Activated naive CD4-positive, alpha-beta T cell (primary cell): ENCODE data around the gene GNPTG.
A peak's percentile ranks its signal among the peaks of the same experiment; 100 is the strongest.

Source experiments
- DNase-seq, 4 experiments: peaks; one replicate each; lab custom pipeline; 2025; lab: John Stamatoyannopoulos, UW

Gene GNPTG

DNA sequence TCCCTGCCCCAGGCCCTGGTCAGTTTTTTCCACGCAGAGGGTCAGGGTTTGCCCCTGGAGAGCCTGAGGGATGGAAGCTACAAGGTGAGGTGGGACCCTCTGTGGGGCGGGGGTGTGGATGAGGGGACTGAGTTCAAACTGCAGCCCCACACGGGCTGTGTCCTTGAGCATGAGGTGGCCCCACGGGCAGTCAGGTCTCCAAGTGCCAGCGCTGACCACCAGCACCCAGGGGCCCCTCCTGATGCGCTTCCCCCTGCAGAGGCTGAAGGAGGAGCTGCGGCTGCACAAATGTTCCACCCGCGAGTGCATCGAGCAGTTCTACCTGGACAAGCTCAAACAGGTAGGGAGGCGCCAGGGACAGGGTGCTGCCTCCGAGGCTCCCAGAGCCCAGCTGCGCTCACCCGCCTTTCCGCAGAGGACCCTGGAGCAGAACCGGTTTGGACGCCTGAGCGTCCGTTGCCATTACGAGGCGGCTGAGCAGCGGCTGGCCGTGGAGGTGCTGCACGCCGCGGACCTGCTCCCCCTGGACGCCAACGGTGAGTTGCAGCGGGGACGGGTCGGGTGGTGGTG is 4.4 kb upstream of the GNPTG start:
- no peak for DNase-seq

DNA sequence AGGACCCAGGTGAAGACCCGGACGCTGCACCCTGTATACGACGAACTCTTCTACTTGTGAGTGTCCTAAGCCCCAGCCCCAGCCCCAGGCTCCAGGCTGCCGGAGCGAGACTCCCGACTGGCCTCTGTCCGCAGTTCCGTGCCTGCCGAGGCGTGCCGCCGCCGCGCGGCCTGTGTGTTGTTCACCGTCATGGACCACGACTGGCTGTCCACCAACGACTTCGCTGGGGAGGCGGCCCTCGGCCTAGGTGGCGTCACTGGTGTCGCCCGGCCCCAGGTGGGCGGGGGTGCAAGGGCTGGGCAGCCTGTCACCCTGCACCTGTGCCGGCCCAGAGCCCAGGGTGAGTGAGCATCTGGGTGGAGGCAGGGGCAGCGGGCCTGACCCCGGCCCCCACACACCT is 3.8 kb upstream of the GNPTG start:
- DNase-seq, result no peak

DNA sequence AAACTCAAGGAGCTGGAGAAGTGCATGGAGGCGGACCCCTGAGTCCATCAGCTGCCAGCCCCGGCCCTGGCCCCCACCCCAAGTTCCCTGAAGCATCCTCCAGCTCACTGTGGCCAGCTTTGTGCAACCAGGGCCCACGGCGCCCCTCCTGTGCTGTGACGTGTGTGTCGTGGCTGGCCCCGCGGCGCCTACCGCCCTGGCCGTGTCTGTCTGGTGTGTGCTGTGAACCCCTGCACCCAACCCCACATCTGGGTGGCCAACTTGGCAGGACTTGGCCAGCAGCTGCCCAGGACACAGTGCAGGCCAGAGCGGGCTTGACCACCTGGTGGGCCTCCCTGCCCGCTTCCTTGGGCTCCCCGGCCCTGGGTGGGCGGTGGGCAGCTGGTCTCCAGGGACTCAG is 3.3 kb upstream of the GNPTG start:
- DNase-seq, result no peak

DNA sequence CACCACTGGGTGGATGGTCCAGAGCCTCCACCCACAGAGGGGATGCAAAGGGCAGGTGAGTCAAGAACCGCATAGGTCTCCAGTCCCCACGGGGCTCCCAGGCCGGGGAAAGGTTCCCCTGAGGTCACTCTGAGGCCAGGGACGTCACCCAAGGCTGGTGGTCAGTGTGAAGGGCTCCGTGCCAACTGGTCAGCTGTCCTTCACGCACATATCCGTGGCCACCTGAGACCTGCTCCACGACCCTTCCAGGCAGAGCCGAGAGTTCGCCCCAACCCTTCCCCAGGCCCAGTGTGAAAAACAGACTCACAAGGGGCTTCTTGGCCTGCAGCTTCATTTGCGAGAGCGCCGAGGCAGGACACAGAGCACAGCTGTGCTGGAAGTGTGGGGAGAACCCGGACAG is 2.8 kb upstream of the GNPTG start:
- no peak for DNase-seq

DNA sequence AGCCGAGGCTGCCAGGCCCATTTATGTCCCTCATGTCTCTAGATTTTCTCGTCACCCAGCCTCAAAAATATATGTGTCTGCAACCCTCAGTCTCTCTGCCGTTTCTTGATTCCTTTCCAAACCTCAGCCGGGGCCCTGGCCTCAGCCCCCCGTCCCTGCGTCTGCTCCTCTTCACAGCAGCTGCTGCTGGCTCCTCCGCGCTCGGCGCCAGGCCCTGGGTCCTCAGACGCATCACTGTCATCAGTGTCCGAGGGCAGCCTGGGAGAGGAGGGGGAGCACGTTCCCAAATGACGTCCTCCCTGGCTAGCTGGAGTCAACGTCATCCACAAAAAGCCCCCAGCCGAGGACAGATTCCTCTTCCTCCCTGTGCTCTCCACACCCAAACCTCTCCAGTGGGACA is 2.4 kb upstream of the GNPTG start:
- no peak for DNase-seq

DNA sequence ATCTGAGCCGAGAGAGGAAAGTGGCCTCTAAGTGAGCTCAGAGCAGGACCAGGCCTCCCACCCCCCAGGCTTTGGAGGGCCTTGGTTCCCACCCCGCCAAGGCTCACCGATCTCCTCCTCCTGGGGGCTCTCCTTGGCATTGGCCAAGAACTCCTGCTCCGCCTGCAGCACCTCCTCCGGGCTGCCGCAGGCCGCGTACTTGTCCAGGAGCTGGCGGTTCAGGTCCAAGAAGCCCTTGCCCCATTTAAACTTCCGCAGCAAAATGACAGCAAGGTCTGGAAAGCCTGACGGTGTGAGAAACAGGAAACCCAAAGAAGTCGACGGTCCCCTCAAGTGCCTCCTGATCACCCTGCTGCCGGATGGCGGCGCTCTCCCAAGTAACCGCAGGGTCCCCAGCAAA is 1.8 kb upstream of the GNPTG start:
- no peak for DNase-seq

DNA sequence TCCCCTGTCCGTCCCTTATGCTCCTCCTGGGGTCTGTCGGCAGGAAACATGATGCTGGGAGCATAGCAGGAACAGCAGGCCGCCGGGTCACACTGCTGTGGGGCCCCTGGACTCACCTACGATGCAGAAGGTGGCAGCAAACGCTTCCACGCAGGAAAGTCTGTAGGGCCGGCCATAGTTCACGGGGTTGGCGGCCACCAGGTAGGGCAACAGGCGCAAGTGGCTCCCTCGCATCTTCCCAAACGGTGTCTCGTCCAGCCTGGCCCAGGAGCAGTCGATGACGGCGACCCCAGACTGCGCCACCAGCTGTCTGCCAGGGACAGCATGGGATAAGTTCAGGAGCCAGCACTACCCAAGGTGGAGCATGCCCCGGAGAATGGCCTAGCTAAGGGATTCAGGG is 1.0 kb upstream of the GNPTG start:
- no peak for DNase-seq

DNA sequence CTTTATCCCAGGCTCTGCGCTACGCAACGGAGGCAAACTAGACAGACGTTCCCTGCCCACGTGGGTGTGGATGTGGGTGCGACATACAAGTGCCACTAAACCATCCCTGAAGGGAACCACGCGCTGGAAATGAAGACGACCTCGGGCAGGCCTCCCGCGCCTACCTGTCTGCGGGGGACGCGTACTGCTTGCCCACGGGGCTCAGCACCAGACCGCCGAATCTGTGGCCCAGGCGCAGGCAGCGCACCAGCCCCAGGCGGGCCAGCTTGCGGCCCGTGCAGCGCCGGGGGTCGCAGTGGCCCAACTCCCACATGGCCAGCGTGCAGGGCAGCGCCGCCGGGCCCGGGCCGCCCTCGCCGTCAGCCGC is 533 bp upstream of the GNPTG start:
- no peak for DNase-seq

DNA sequence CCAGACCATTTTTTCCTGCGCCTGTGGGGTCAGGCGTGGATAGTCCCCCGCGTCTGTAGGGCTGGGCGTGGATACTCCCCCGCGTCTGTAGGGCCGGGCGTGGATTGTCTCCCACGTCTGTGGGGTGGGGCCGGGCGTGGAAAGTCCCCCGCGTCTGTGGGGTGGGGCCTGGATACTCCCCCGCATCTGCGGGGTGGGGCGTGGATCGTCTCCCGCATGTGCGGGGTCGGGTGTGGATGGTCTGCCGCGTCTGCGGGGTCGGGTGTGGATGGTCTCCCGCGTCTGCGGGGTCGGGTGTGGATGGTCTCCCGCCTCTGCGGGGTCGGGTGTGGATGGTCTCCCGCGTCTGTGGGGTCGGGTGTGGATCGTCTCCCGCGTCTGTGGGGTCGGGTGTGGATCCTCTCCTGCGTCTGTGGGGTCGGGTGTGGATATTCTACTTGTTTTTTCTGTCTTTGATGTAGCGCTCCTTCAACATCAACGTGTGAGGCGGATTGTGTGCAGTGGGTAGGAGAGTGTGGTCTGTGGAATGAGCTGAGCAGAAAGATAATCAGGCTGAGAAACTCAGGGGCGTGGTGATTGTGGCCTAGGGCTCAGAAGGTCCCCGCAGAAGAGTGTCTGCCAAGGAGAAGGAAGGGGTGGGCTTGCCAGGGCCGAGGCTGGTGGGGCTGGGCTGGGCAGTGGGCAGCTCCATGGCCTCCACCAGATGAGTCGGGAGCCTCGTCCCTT is 3.2 kb downstream of the GNPTG start:
- DNase-seq, result no peak

DNA sequence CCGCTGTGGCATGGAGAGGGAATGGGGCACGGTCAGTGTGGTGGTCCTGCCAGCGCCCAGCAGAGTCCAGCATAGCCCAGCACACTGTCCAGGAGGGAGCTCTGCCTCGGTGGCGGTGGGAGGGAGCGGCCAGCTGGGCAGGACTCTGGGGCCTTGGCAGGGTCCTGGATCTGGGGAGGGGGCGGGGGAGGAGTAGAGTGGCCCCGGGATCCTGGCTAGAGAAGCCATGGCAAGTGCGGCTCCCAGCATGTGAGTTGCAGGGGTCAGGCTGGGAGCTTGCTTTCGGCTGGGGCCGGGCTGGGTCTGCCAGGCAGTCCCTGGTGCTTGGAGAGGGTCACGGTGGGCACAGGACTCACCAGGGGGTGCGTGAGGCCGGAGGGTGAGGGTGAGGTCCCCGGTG is 3.9 kb downstream of the GNPTG start:
- no peak for DNase-seq

DNA sequence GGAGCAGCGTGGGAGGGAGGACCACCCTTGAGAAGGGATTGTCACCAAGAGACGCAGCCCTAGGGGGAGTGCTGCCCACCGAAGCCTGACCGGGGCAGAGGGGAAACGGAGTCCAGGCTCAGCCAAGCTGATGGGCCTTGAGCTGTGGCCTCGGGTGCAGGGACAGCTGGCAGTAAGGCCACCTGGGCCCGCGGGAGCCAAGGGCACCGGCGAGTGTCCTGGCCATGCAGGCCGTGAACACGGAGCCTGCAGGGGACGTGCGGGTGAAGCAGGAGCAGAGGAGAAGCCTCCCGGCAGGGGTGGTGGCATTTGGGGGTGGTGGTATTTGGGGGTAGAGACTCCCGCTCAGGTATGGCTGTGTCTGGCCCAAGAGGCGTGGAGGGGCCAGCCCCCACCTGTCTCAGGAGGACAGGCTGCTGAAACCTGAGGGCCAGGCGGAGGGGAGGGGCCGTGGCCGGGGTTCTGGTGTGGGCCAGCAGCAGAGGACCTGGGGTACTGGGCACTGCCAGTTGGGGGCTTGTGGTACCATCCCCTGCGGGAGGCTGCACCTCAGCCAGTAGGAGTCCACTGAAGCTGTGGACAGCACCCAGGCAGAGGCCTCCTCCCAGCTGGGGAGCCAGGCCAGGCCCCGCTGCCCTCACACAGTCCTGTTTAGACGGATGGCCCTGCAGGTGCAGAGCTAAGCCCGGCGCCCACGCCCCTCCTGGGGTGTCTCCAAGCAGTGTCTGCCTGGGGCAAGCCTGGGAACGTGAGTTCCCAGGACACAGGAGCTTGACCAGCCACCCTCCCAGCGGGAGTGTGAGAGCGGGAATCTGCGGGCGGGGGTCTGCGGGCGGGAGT is 4.5 kb downstream of the GNPTG start:
- DNase-seq, result no peak

DNA sequence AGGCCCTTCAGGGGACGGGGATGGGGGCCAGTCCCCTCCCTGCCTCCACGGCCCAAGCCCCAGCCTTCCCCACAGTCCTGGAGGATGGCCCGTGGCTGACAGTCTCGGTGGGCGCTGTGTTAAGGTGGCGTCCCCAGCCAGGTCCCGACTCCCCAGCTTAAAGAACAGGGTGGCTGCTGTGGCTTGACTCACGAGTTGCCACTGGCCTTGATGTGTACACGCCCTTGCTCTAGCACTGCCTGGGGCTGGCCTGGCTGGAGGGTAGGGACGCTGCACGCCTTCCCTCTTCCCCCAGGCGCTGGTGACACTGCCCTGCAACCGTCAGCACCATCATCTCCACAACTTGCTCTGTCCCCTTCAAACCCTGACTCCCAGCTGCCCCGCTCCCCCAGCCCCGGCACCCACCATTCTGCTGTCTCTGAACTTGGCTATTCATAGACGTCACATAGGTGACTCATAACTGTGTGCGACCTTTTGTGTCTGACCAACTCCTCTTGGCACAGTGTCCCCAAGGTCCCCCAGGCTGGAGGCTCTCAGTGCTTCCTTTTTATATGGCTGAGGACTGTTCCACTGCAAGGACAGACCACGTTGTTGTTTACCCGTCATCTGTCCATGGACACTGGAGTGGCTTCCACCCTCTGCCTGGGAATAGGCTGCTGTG is 6.3 kb downstream of the GNPTG start:
- DNase-seq, result no peak

DNA sequence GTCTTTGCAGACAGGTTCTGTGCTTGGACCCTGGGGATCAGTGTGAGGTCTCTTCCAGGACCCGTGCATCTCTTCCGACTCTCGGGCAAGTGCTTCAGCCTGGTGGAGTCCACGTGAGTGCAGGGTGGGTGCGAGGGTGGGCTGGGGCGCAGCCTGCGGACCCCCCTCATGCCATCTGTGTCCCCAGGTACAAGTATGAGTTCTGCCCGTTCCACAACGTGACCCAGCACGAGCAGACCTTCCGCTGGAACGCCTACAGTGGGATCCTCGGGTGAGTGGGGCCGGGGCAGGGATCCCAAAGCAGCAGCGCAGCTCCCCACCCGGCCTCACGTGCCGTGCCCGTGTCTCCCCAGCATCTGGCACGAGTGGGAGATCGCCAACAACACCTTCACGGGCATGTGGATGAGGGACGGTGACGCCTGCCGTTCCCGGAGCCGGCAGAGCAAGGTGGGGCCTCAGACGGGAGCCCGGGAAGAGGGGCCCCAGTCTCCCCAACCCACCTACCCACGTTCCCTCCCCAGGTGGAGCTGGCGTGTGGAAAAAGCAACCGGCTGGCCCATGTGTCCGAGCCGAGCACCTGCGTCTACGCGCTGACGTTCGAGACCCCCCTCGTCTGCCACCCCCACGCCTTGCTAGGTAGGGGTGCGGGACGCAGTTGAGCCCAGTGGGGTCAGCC is 10.1 kb downstream of the GNPTG start:
- DNase-seq, result no peak

DNA sequence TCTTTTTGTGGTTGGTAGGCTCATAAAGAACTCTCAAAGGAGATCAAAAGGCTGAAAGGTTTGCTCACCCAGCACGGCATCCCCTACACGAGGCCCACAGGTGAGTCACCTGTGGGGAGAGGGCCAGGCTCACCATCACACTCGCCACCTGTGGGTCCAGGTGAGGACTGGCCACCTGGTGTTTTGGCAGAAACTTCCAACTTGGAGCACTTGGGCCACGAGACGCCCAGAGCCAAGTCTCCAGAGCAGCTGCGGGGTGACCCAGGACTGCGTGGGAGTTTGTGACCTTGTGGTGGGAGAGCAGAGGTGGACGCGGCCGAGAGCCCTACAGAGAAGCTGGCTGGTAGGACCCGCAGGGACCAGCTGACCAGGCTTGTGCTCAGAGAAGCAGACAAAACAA is 11.1 kb downstream of the GNPTG start:
- DNase-seq, result no peak

DNA sequence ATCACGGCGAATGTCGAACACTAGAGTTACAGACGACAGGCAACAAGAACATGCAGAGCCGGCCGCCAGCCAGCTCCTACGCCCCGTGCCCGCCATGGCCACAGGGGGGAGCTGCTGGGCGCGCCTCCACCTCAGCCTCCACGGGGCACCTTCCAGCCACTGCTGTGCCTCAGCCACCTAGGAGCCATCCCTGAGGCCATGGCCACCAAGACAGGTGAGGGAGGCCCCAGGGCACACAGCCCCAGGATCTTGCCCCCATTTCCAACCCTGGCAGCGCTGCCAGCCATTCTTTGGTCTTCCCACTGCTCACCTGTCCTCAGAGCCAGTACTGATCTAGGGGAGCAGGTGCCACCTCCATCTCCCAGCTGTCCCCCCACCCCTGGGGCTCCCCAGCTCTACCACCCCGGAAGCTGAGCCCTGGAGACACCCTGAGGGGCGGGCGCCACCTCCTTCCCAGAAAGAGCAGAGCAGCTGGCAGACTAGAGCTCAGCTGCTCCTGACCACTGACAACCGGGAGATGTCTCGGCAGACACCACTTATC is 11.8 kb downstream of the GNPTG start:
- peak in 3 of 4 experiments; percentile 23 to 66 (median 53) for DNase-seq

DNA sequence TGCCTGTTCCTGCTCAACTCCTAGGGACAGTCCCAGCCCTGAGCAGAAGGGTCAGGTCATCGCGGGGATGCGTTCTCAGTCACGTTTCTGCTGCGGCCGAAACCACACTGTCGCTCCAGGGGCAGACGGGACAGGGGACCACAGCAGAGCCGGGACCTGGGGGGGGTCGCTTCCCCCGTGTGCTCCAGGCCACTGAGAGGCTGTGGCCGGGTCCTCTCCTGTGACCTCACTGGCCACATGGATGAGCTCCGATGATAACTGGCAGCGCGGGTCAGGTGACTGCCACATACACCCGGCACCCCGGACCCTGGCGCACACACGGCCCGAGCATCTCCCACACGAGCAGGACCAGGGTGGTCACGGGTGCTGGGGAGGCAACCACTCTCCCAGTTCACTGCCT is 12.8 kb downstream of the GNPTG start:
- DNase-seq, result no peak

DNA sequence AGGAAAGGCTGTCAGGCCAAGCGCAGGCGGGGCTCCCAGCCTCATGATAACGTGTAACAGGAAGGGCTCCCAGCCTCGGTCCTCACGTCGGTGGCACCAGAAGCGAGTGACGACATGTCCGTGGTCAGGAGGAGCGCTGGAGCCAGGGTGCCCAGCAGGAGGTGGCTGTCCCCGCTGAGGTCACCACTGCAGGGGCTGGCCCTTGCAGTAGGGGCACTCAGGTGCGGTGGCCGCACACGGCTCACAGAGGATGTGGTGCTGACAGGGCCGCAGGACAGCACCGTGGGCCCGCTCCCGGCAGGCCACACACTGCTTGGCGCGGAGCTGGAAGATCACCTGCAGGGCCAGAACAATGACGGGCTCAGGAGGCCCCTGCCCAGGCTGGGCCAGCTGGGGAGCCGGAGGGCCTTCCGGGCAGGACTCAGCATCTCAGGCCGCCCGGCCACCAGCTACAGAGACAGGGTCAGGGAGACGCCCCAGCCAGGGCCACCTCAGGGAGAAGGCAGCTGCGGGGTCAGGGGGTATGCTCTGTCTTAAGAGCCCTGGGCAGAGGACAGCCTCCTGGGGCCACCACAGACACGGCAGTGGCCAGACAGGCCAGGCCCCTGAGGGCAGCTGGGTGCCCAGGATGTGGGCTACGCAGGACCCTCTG is 14.5 kb downstream of the GNPTG start:
- DNase-seq, result no peak

DNA sequence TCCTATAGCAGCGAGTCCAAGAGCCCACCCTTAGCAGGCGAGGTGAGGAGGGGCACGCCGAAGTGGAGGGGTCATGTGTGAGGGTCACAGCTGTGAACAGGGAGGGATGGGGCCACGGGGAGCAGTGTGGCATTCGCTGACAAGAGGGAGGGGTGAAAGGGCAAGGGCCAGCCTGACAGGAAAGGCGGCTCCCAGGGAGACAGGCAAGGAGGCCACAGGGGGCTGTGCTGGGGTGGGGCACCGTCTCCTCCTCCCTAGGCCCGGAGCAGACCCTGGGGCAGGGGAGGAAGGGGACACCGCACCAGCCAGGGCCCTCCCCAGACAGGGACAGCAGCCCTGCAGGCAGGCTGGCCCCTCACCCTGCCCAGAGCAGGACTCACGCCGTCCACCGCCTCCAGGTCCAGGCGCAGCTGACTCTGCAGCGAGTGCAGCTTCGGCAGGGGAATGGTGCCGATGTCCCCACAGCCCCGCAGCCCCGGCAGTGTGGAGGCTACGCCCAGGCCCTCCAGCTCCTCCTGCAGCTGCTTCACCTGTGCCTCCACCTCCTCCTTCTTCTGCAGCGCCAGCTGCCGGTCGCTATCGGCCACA is 15.1 kb downstream of the GNPTG start:
- no peak for DNase-seq

DNA sequence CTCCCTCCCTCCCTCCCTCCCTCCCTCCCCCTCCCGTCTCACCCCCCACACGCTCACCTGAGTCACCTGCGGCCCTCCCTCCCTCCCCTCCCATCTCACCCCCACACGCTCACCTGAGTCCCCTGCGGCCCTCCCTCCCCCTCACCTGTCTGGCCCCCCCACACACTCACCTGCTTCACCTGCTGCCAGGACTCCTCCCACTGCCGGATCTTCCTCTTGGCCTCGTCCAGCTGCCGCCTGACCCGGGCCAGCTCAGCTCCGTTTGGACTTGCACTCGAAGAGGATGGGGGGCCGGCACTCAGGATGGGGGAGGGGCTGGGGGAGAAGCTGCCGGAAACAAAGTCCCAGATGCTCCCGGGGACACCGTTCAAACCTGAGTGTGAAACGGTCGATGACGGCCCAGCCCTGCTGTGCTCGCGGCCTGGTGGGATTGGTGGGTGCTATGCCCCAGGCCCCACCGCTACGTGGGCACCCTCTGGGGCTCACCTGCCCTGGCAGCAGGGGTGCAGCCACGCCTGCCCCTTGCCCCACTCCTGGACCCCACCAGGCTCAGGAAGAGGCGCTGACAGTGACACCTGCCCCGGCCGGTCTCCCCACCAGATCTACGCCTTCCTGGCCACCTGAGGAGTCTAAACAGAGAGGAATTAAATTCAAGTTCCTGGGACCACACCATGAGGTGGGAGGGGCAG is 15.9 kb downstream of the GNPTG start:
- DNase-seq, result no peak
